Stomach (tissue), 9 donors: ENCODE measurements around the gene PAGR1. TPM values are rescaled to one million over a fixed set of nuclear protein-coding genes. Genes with fewer than 3 reads are reported as not detected.
"Not testable (repeated sequence)": the region's sequence is repeated elsewhere in the genome, so short reads cannot be mapped to it uniquely, and the experiment has no call there.

ENCODE experiments used
- DNase-seq, 2 donors: peaks; one replicate each; pipeline versions ENCODE4 v3.0.0 to v3.0.0-alpha.2; 2013 to 2019
- H3K27ac ChIP-seq, 5 donors: fragments of 200-600 bp in 4 of 5; sonication (generic) in 4 of 5; one replicate each; pipeline ENCODE4 v1.5.1; 2013 to 2019; ENCODE audit warnings: mild to moderate bottlenecking in 1 of 5, moderate library complexity in 1 of 5
- H3K27me3 ChIP-seq, 3 donors: fragments of 200-600 bp; sonication (generic); one replicate each; pipeline ENCODE4 v1.5.1; 2017 to 2019; ENCODE audit warnings: mixed run types in 1 of 3
- H3K36me3 ChIP-seq, 4 donors: fragments of 200-600 bp; sonication (generic); 1 replicate in 3 of 4; 2 replicates in 1 of 4; pipeline ENCODE4 v1.5.1; 2016 to 2019
- H3K4me1 ChIP-seq, 4 donors: fragments of 200-600 bp; sonication (generic); one replicate each; pipeline ENCODE4 v1.5.1; 2016 to 2019
- H3K4me3 ChIP-seq, 4 donors: fragments of 200-600 bp; sonication (generic) in 3 of 4; one replicate each; pipeline ENCODE4 v1.5.1; 2016 to 2019; ENCODE audit warnings: mild to moderate bottlenecking in 1 of 4
- H3K9me3 ChIP-seq, 4 donors: fragments of 200-600 bp; sonication (generic); one replicate each; pipeline ENCODE4 v1.5.1; 2016 to 2019
- CTCF ChIP-seq, 7 experiments: fragments of 450-650 bp in 4 of 7; fragments of 200-600 bp in 3 of 7; sonication (generic) in 3 of 7; IDR thresholded peaks; one replicate each; pipeline ENCODE4 v1.5.1; 2016 to 2019; ENCODE audit warnings: antibody characterized with exemption in 7 of 7, control low read depth in 2 of 7, mild to moderate bottlenecking in 1 of 7
- EP300 ChIP-seq: sonication (generic); formaldehyde crosslinking; IDR thresholded peaks from one replicate; pipeline ENCODE4 v1.6.1; 2017; ENCODE audit warnings: antibody characterized with exemption
- POLR2A ChIP-seq, 4 donors: fragments of 450-650 bp; IDR thresholded peaks; one replicate each; pipeline ENCODE4 v1.6.1; 2016; ENCODE audit warnings: antibody characterized with exemption in 4 of 4, control low read depth in 2 of 4, mild to moderate bottlenecking in 1 of 4, moderate library complexity in 1 of 4
- POLR2AphosphoS5 ChIP-seq, 3 donors: sonication (generic); formaldehyde crosslinking; IDR thresholded peaks; one replicate each; pipeline ENCODE4 v1.6.1; 2016; ENCODE audit warnings: antibody characterized with exemption in 3 of 3
- WGBS, 5 donors: extraction: QIAGEN DNeasy Blood & Tissue Kit in 3 of 5; methylation state at CpG; one replicate each; pipeline versions ENCODE4 v1.1.5 to v1.1.7; 2013 to 2018; 5-methylcytosine and 5-hydroxymethylcytosine counted together
- intact Hi-C: fragments of 100-400 bp; cut with DNase I; formaldehyde crosslinking; loops from one replicate; pipeline ENCODE4 v1.15.1; 2023; ENCODE audit warnings: low total_unique reads
- polyA plus RNA-seq, 3 donors: library from polyadenylated mRNA; stranded (reverse); fragments of 200-250 nt; gene quantifications; one replicate each; pipeline ENCODE4 v1.2.3, GENCODE V29; 2013
- total RNA-seq, 5 donors: library from RNA; depleted of rRNA; stranded (reverse); fragments of >200 nt; gene quantifications; one replicate each; pipeline versions ENCODE4 v1.1.0 to v1.2.3, GENCODE V29; 2014 to 2016
- donor health status: healthy with polysubstance abuse.
- donor health status: Bipolar disorder and iron deficiency.
- donor health status: healthy.

The PAGR1 gene
- total and polyA plus RNA-seq, 8 donors: 7.1 to 124 (median 25.5) TPM

- DNase-seq: no peak
- no peaks in the 10 kb centered on the region for H3K9me3 ChIP-seq
- no peak overlapping the region for H3K4me3 ChIP-seq
- intact Hi-C loops: no loop called here
- no peak overlapping the region for H3K27ac ChIP-seq
- H3K36me3 ChIP-seq: no peaks in the 10 kb centered on the region
- TF ChIP-seq POLR2A (IDR thresholded peaks at IDR 0.05): no peak
- TF ChIP-seq CTCF (IDR thresholded peaks at IDR 0.05): no peak
- no peak for TF ChIP-seq EP300
- TF ChIP-seq POLR2AphosphoS5 (IDR thresholded peaks at IDR 0.05): no peak
- peaks cover 0 to 11% (median 10%) of the 10 kb centered on the region in 4 donors for H3K4me1 ChIP-seq
- H3K27me3 ChIP-seq: peaks cover 0 to 13% (median 0%) of the 10 kb centered on the region in 3 donors
- WGBS, 5 donors: 89 to 95% (median 94%) methylated on average over 2 of the region's 2 CpGs
Observed at GRCh38 chr16:29784157-29784556, 31.8 kb upstream of the PAGR1 start.

GRCh38 chr16:29784901-29785500 is 31.0 kb upstream of the PAGR1 start:
- WGBS, 5 donors: 12 to 22% (median 18%) methylated on average over 31 to 38 of the region's 38 CpGs

DNA sequence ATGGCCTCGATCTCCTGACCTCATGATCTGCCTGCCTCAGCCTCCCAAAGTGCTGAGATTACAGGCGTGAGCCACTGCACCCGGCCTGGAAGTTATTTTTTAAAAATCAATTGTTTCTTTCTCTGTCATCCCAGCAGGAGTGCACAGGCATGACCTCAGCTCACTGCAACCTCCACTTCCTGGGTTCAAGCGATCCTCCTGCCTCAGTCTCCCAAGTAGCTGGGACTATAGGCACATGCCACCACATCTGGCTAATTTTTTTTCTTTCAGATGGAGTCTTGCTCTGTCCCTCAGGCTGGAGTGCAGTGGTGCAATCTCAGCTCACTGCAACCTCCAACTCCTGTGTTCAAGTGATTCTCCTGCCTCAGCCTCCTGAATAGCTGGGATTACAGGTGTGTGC is 28.8 kb upstream of the PAGR1 start:
- H3K9me3 ChIP-seq, H3K27me3 ChIP-seq, H3K4me3 ChIP-seq, H3K27ac ChIP-seq, H3K36me3 ChIP-seq, intact Hi-C loops, DNase-seq: not testable (repeated sequence)
- H3K4me1 ChIP-seq: peaks cover 4 to 35% (median 30%) of the 10 kb centered on the region in 4 donors
- WGBS, 5 donors: 84 to 89% (median 87%) methylated on average over 4 of the region's 4 CpGs

More at GRCh38 chr16:29784901-29785500, 31.0 kb upstream of the PAGR1 start:
- H3K36me3 ChIP-seq: no peaks in the 10 kb centered on the region
- H3K9me3 ChIP-seq: no peaks in the 10 kb centered on the region
- peak; percentile 67 to 88 for DNase-seq
- H3K27me3 ChIP-seq: peaks cover 0 to 5% (median 0%) of the 10 kb centered on the region in 3 donors
- intact Hi-C loops: no loop called here
- no peak overlapping the region for H3K27ac ChIP-seq
- no peak for TF ChIP-seq EP300
- TF ChIP-seq CTCF (IDR thresholded peaks at IDR 0.05): peak in 5 of 7 experiments; percentile 38 to 79 (median 67)
- H3K4me3 ChIP-seq: peak overlapping the region; percentile 18 to 33 (median 26)
- H3K4me1 ChIP-seq: peaks cover 4 to 18% (median 16%) of the 10 kb centered on the region in 4 donors

DNA sequence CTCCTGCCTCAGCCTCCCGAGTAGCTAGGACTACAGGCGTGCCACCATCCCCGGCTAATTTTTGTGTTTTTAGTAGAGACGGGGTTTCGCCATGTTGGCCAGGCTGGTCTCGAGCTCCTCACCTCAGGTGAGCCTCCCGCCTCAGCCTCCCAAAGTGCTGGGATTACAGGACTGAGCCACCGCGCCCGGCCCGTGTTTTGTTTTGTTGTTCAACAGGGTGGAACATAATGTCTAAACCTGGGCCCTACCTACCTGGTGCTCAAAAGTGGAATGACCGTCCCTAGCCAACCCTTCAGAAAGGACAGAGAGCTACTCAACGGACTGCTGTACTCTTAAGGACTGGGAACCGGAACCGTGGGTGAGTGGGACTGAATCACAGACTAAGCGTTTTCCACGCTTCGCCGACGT is 26.2 kb upstream of the PAGR1 start:
- Histone ChIP-seq H3K27me3 (no peaks in the 10 kb centered on the region), H3K4me1 (peaks cover 4 to 40% (median 31%) of the 10 kb centered on the region in 4 donors), H3K27ac (peak overlapping the region; percentile 86 to 91 (median 90)), H3K36me3 (no peaks in the 10 kb centered on the region), H3K4me3 (peak overlapping the region; percentile 67 to 92 (median 84)), H3K9me3 (no peaks in the 10 kb centered on the region)
- 60 to 77% (median 66%) methylated on average over 15 to 20 of the region's 20 CpGs for WGBS, 5 donors
- intact Hi-C loops: no loop called here
- DNase-seq: no peak
- no peak for TF ChIP-seq EP300
- TF ChIP-seq POLR2A (IDR thresholded peaks at IDR 0.05): no peak
- no peak for TF ChIP-seq CTCF (IDR thresholded peaks at IDR 0.05)
- no peak for TF ChIP-seq POLR2AphosphoS5 (IDR thresholded peaks at IDR 0.05)
